ENCODE data around the gene CMSS1.

GRCh38 chr3:99851955-99852354 is 34.3 kb downstream of the CMSS1 start:
- TF ChIP-seq POLR2A (IDR thresholded peaks at IDR 0.05) (no peak), EP300 (IDR thresholded peaks at IDR 0.05) (no peak)
- TF ChIP-seq, protein P1, sequence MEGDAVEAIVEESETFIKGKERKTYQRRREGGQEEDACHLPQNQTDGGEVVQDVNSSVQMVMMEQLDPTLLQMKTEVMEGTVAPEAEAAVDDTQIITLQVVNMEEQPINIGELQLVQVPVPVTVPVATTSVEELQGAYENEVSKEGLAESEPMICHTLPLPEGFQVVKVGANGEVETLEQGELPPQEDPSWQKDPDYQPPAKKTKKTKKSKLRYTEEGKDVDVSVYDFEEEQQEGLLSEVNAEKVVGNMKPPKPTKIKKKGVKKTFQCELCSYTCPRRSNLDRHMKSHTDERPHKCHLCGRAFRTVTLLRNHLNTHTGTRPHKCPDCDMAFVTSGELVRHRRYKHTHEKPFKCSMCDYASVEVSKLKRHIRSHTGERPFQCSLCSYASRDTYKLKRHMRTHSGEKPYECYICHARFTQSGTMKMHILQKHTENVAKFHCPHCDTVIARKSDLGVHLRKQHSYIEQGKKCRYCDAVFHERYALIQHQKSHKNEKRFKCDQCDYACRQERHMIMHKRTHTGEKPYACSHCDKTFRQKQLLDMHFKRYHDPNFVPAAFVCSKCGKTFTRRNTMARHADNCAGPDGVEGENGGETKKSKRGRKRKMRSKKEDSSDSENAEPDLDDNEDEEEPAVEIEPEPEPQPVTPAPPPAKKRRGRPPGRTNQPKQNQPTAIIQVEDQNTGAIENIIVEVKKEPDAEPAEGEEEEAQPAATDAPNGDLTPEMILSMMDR (IDR thresholded peaks at IDR 0.05), result no peak
